ENCODE data around the gene NGDN. TPM values are rescaled to one million over a fixed set of nuclear protein-coding genes. Genes with fewer than 3 reads are reported as not detected.
"Not testable (repeated sequence)": the region's sequence is repeated elsewhere in the genome, so short reads cannot be mapped to it uniquely, and the experiment has no call there.

The NGDN gene
- total RNA-seq, 6 donors from 2014 or later = 25.4 to 42.6 (median 35.5) TPM

GRCh38 chr14:23449314-23449713 is 20.2 kb upstream of the NGDN start:
- WGBS, 2 donors = 83 to 94% methylated on average over 1 of the region's 1 CpG
- no peak overlapping the region for H3K4me3 ChIP-seq
- no peak overlapping the region for H3K27ac ChIP-seq
- no peak for TF ChIP-seq POLR2A (IDR thresholded peaks at IDR 0.05)
- H3K4me1 ChIP-seq = no peaks in the 10 kb centered on the region
- ATAC-seq (ENCODE audit: low FRiP score in 2 of 2) (no peak), DNase-seq (no peak)
- no peaks in the 10 kb centered on the region for H3K9me3 ChIP-seq
- no peaks in the 10 kb centered on the region for H3K36me3 ChIP-seq
- H3K27me3 ChIP-seq = no peaks in the 10 kb centered on the region

- no peak for ATAC-seq (ENCODE audit: low FRiP score in 2 of 2)
These were observed 19.1 kb upstream of the NGDN start for GRCh38 chr14:23450379-23450778.

GRCh38 chr14:23452237-23452636 is 17.3 kb upstream of the NGDN start:
- no peak for TF ChIP-seq POLR2A (IDR thresholded peaks at IDR 0.05)
- no peak for TF ChIP-seq POLR2AphosphoS5 (IDR thresholded peaks at IDR 0.05)
- TF ChIP-seq, protein P1, sequence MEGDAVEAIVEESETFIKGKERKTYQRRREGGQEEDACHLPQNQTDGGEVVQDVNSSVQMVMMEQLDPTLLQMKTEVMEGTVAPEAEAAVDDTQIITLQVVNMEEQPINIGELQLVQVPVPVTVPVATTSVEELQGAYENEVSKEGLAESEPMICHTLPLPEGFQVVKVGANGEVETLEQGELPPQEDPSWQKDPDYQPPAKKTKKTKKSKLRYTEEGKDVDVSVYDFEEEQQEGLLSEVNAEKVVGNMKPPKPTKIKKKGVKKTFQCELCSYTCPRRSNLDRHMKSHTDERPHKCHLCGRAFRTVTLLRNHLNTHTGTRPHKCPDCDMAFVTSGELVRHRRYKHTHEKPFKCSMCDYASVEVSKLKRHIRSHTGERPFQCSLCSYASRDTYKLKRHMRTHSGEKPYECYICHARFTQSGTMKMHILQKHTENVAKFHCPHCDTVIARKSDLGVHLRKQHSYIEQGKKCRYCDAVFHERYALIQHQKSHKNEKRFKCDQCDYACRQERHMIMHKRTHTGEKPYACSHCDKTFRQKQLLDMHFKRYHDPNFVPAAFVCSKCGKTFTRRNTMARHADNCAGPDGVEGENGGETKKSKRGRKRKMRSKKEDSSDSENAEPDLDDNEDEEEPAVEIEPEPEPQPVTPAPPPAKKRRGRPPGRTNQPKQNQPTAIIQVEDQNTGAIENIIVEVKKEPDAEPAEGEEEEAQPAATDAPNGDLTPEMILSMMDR (IDR thresholded peaks at IDR 0.05) = no peak
- DNase-seq (no peak), ATAC-seq (ENCODE audit: low FRiP score in 2 of 2) (no peak)
- Histone ChIP-seq H3K4me1 (no peaks in the 10 kb centered on the region), H3K9me3 (no peaks in the 10 kb centered on the region), H3K4me3 (no peak overlapping the region), H3K27ac (no peak overlapping the region), H3K36me3 (no peaks in the 10 kb centered on the region), H3K27me3 (no peaks in the 10 kb centered on the region)
- 85 to 88% methylated on average over 2 of the region's 2 CpGs for WGBS, 2 donors

More at GRCh38 chr14:23450379-23450778, 19.1 kb upstream of the NGDN start:
- no peaks in the 10 kb centered on the region for H3K27me3 ChIP-seq
- H3K36me3 ChIP-seq = no peaks in the 10 kb centered on the region
- H3K27ac ChIP-seq = no peak overlapping the region
- TF ChIP-seq POLR2AphosphoS5 (IDR thresholded peaks at IDR 0.05) (no peak), POLR2A (IDR thresholded peaks at IDR 0.05) (no peak), EP300 (IDR thresholded peaks at IDR 0.05) (no peak)
- TF ChIP-seq, protein P1 (IDR thresholded peaks at IDR 0.05) = no peak
- WGBS, 2 donors = 67 to 81% methylated on average over 2 of the region's 2 CpGs
- H3K4me1 ChIP-seq = no peaks in the 10 kb centered on the region
- no peaks in the 10 kb centered on the region for H3K9me3 ChIP-seq
- no peak for DNase-seq
- H3K4me3 ChIP-seq = no peak overlapping the region

DNA sequence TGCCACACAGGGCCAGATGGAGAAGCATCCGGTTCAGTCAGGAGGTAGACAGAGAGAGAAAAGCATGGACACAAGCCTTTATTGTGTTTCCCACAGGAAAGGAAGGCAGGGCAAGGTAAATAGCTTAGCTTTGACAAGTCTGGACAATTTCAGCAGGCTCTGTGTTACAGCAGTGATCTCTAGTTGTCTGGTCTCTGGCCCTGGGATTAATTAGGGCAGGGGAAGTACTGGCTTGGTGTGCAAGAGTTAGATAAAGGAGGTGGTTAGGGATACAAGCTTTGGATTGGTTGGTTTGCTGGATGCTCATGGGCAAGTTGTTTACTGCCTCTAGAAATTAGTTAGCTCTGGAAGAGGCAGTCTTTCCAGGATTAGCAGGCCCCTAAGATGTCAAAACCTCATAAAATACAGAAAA is 15.1 kb upstream of the NGDN start:
- Histone ChIP-seq H3K9me3 (no peaks in the 10 kb centered on the region), H3K4me1 (no peaks in the 10 kb centered on the region), H3K36me3 (no peaks in the 10 kb centered on the region), H3K27me3 (no peaks in the 10 kb centered on the region), H3K4me3 (no peak overlapping the region), H3K27ac (no peak overlapping the region)
- no peak for ATAC-seq (ENCODE audit: low FRiP score in 2 of 2)
- 26 to 37% methylated on average over 1 of the region's 1 CpG for WGBS, 2 donors
- no peak for TF ChIP-seq POLR2AphosphoS5 (IDR thresholded peaks at IDR 0.05)
- no peak for TF ChIP-seq POLR2A (IDR thresholded peaks at IDR 0.05)
- no peak for TF ChIP-seq EP300 (IDR thresholded peaks at IDR 0.05)
- TF ChIP-seq, protein P1 (IDR thresholded peaks at IDR 0.05) = no peak
- DNase-seq = no peak

GRCh38 chr14:23456883-23457586 is 12.5 kb upstream of the NGDN start:
- H3K4me3 ChIP-seq; DNase-seq; H3K27me3 ChIP-seq; H3K9me3 ChIP-seq; H3K4me1 ChIP-seq; ATAC-seq (ENCODE audit: low FRiP score in 2 of 2); H3K36me3 ChIP-seq; H3K27ac ChIP-seq: not testable (repeated sequence)
- 92 to 96% methylated on average over 11 of the region's 11 CpGs for whole genome bisulfite sequencing, 2 donors
